ENCODE data around the gene SNCG. TPM values are rescaled to one million over a fixed set of nuclear protein-coding genes. Genes with fewer than 3 reads are reported as not detected.

The SNCG gene
- polyA plus RNA-seq, 2 of the 4 experiments (the other 2 are of a cell fraction) = 7.4 to 17.9 TPM

GRCh38 chr10:86970982-86971231, 12.5 kb downstream of the SNCG start:
- H3K4me3 ChIP-seq = peak overlapping the region; percentile 59

DNA sequence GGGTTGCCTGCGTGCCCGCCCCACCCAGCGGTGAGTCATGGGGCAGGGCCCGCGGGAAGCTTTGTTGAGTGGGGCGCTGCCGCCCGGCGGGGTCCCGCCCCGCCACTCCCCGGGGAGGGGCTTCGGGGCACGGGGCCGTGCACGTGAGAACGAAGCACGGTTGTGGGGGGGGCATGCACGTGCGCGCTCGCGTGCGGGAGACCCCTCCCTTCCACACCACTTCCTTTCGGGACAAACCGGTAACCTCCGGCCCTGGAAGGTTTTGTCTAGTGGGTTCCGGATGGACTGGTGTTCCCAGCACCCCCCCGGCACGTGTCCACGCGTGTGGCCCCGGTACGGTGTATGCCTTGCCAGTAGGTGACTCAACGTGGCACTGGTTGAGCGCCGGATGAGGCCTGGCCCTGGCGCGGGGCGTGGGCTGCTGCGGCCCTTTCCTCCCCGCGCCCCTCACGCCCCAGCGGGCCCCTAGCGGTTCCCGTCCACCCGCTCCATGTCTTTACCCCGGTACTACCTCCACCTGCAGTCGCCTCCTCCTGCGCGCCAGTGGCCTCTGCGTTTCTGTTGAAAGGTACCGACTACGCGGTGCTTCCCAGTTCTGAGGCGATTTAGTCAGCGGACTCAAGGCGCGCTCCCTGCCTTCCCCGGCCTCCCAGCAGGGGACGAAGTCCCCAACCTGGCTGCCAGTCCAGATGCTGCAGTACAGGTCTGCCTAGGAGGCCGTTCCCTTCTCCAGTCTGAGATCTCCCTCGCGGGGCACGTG, 13.0 kb downstream of the SNCG start:
- CTCF ChIA-PET = interaction anchor here (0.7 to 7.2 kb wide), 4 partner anchors 11 to 211 kb away, joined by 3 to 57 read pairs (median 22); no protein-coding TSS in a partner anchor
- Histone ChIP-seq H3K27ac (peak overlapping the region; percentile 87 to 96), H3K9me3 (no peaks in the 10 kb centered on the region), H3K4me3 (peak overlapping the region; percentile 59), H3K4me1 (peaks cover 40% of the 10 kb centered on the region), H3K4me2 (peak overlapping the region; percentile 88)
- FAIRE-seq (no peak), DNase-seq (ENCODE audit: low read depth in 1 of 2, low spot score in 1 of 2) (peak; percentile 79 to 85), ATAC-seq (peak; percentile 68 to 79)
- POLR2A ChIA-PET = interaction anchor here (0.6 to 1.6 kb wide), 7 partner anchors 15 to 215 kb away, joined by 3 to 9 read pairs (median 5); partner anchors contain the start of genes BMPR1A, GLUD1, MMRN2 and SHLD2
- WGBS (ENCODE audit: missing lambda C conversion rate) = 69% methylated on average over 21 of the region's 66 CpGs
- TF ChIP-seq ZFP36 (IDR thresholded peaks at IDR 0.05; ENCODE audit: borderline replicate concordance, partially characterized antibody) = no peak
- TF ChIP-seq JUN (IDR thresholded peaks at IDR 0.05) = peak; percentile 6 to 73; a peak in 2 of 5 replicates
- peak; percentile 99 for TF ChIP-seq MAX (IDR thresholded peaks at IDR 0.05)
- TF ChIP-seq USF2 (IDR thresholded peaks at IDR 0.05) = peak; percentile 51
- peak; percentile 92 for TF ChIP-seq MYC (IDR thresholded peaks at IDR 0.05; ENCODE audit: borderline replicate concordance, low read length)
- TF ChIP-seq REST (IDR thresholded peaks at IDR 0.05) = no peak
- TF ChIP-seq HOXB5 (CRISPR knock-in tag; IDR thresholded peaks at IDR 0.05) = peak; percentile 73; the same call in 1 of the 2 replicates
- no peak for TF ChIP-seq HOXA7 (CRISPR knock-in tag; IDR thresholded peaks at IDR 0.05)
- peak; percentile 64; the same call in 1 of the 2 replicates for TF ChIP-seq GATA3 (IDR thresholded peaks at IDR 0.05; ENCODE audit: borderline replicate concordance)
- TF ChIP-seq JUNB (IDR thresholded peaks at IDR 0.05) = peak; percentile 52
- TF ChIP-seq, protein P1, sequence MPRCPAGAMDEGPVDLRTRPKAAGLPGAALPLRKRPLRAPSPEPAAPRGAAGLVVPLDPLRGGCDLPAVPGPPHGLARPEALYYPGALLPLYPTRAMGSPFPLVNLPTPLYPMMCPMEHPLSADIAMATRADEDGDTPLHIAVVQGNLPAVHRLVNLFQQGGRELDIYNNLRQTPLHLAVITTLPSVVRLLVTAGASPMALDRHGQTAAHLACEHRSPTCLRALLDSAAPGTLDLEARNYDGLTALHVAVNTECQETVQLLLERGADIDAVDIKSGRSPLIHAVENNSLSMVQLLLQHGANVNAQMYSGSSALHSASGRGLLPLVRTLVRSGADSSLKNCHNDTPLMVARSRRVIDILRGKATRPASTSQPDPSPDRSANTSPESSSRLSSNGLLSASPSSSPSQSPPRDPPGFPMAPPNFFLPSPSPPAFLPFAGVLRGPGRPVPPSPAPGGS (IDR thresholded peaks at IDR 0.05) = peak; percentile 42; the same call in 1 of the 3 replicates
- no peak for TF ChIP-seq NR3C1 (IDR thresholded peaks at IDR 0.05)
- TF ChIP-seq CHD4 (IDR thresholded peaks at IDR 0.05; ENCODE audit: borderline replicate concordance) = no peak
- TF ChIP-seq CHD2 (IDR thresholded peaks at IDR 0.05; ENCODE audit: low read length, partially characterized antibody) = no peak
- peak; percentile 73 for TF ChIP-seq FOSL2 (IDR thresholded peaks at IDR 0.05)
- TF ChIP-seq FOSL2 (CRISPR knock-in tag; IDR thresholded peaks at IDR 0.05) = peak; percentile 96
- TF ChIP-seq, protein P2, sequence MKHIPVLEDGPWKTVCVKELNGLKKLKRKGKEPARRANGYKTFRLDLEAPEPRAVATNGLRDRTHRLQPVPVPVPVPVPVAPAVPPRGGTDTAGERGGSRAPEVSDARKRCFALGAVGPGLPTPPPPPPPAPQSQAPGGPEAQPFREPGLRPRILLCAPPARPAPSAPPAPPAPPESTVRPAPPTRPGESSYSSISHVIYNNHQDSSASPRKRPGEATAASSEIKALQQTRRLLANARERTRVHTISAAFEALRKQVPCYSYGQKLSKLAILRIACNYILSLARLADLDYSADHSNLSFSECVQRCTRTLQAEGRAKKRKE (CRISPR knock-in tag; IDR thresholded peaks at IDR 0.05; ENCODE audit: low read depth) = peak; percentile 58; the same call in 1 of the 2 replicates
- TF ChIP-seq ZNF302 (CRISPR knock-in tag; IDR thresholded peaks at IDR 0.05) = no peak
- no peak for TF ChIP-seq RCOR1 (IDR thresholded peaks at IDR 0.05; ENCODE audit: low read depth, low read length)
- TF ChIP-seq BHLHE40 (IDR thresholded peaks at IDR 0.05; ENCODE audit: low read depth, low read length) = peak; percentile 97
- no peak for TF ChIP-seq HOXB13 (CRISPR knock-in tag; IDR thresholded peaks at IDR 0.05; ENCODE audit: low read depth)
- no peak for TF ChIP-seq ZC3H11A (IDR thresholded peaks at IDR 0.05)
- TF ChIP-seq NPAS2 (CRISPR knock-in tag; IDR thresholded peaks at IDR 0.05; ENCODE audit: borderline replicate concordance) = peak; percentile 99
- TF ChIP-seq FOXS1 (CRISPR knock-in tag; IDR thresholded peaks at IDR 0.05) = no peak
- TF ChIP-seq PHF8 (IDR thresholded peaks at IDR 0.05; ENCODE audit: borderline replicate concordance, low read depth) = 0 out of 2 replicates have a peak, but pooled peaks have one; percentile 11

More at GRCh38 chr10:86970982-86971231, 12.5 kb downstream of the SNCG start:
- peak overlapping the region; percentile 88 for H3K4me2 ChIP-seq
- TF ChIP-seq JUN (IDR thresholded peaks at IDR 0.05) (0 out of 5 replicates have a peak, but pooled peaks of 1 of the 2 experiments have one; percentile 30), PHF8 (IDR thresholded peaks at IDR 0.05; ENCODE audit: borderline replicate concordance, low read depth) (peak; percentile 54; the same call in 1 of the 2 replicates), TP53 (CRISPR knock-in tag; IDR thresholded peaks at IDR 0.05) (0 out of 2 replicates have a peak, but pooled peaks have one; percentile 11), POLR2A (IDR thresholded peaks at IDR 0.05; ENCODE audit: low read length) (peak; percentile 58), FOSL2 (IDR thresholded peaks at IDR 0.05) (no peak), FOSL2 (CRISPR knock-in tag; IDR thresholded peaks at IDR 0.05) (no peak)
- TF ChIP-seq, protein P2 (CRISPR knock-in tag; IDR thresholded peaks at IDR 0.05; ENCODE audit: low read depth) = no peak
- CTCF ChIA-PET = interaction anchor here (0.7 to 7.2 kb wide), 4 partner anchors 11 to 211 kb away, joined by 3 to 57 read pairs (median 22); no protein-coding TSS in a partner anchor
- H3K9me3 ChIP-seq = no peaks in the 10 kb centered on the region
- peaks cover 42% of the 10 kb centered on the region for H3K4me1 ChIP-seq
- DNase-seq (ENCODE audit: low read depth in 1 of 2, low spot score in 1 of 2) (no peak), FAIRE-seq (no peak), ATAC-seq (peak; percentile 31 to 51; a peak in 5 of 6 replicates)
- H3K27ac ChIP-seq = peak overlapping the region; percentile 87 to 96
- POLR2A ChIA-PET = interaction anchor here (0.6 to 1.6 kb wide), 8 partner anchors 11 to 215 kb away, joined by 3 to 9 read pairs (median 4); partner anchors contain the start of genes BMPR1A, GLUD1, MMRN2 and SHLD2
- 4% methylated on average over 8 of the region's 20 CpGs for WGBS (ENCODE audit: missing lambda C conversion rate)
